ENCODE results near the gene TMEM107. TPM values are rescaled to one million over a fixed set of nuclear protein-coding genes. Genes with fewer than 3 reads are reported as not detected.

The TMEM107 gene
- total RNA-seq, 4 donors from 2014 or later: 13.7 to 21.4 (median 19.4) TPM

DNA sequence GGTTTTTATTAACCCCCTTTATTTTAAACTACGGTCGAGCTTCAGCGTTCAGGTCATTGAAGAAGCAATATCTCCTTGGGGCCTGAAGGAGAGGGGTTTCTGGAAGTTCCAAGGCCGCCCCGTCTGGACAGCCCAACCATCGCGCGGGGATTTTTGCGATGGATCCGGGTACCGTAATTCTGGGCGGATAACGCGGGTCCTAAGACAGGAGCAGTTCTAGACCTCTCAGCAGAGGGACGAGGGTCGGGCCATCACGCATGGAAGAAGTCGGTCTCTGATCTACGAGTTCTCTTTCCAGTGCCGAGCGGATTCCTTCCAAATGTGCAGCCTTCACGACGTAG is 10.2 kb upstream of the TMEM107 start:
- WGBS: 0% methylated on average over 20 of the region's 23 CpGs
- no peaks in the 10 kb centered on the region for H3K9me3 ChIP-seq
- TF ChIP-seq POLR2AphosphoS5 (IDR thresholded peaks at IDR 0.05) (no peak), EP300 (IDR thresholded peaks at IDR 0.05) (no peak), POLR2A (IDR thresholded peaks at IDR 0.05) (no peak)
- TF ChIP-seq, protein P1, sequence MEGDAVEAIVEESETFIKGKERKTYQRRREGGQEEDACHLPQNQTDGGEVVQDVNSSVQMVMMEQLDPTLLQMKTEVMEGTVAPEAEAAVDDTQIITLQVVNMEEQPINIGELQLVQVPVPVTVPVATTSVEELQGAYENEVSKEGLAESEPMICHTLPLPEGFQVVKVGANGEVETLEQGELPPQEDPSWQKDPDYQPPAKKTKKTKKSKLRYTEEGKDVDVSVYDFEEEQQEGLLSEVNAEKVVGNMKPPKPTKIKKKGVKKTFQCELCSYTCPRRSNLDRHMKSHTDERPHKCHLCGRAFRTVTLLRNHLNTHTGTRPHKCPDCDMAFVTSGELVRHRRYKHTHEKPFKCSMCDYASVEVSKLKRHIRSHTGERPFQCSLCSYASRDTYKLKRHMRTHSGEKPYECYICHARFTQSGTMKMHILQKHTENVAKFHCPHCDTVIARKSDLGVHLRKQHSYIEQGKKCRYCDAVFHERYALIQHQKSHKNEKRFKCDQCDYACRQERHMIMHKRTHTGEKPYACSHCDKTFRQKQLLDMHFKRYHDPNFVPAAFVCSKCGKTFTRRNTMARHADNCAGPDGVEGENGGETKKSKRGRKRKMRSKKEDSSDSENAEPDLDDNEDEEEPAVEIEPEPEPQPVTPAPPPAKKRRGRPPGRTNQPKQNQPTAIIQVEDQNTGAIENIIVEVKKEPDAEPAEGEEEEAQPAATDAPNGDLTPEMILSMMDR (IDR thresholded peaks at IDR 0.05): no peak
- no peaks in the 10 kb centered on the region for H3K27me3 ChIP-seq
- H3K27ac ChIP-seq: peak overlapping the region; percentile 95
- peak overlapping the region; percentile 96 for H3K4me3 ChIP-seq
- H3K36me3 ChIP-seq: no peaks in the 10 kb centered on the region
- no peak for DNase-seq (ENCODE audit: low spot score in 2 of 2)
- H3K4me1 ChIP-seq: peaks cover 47% of the 10 kb centered on the region

DNA sequence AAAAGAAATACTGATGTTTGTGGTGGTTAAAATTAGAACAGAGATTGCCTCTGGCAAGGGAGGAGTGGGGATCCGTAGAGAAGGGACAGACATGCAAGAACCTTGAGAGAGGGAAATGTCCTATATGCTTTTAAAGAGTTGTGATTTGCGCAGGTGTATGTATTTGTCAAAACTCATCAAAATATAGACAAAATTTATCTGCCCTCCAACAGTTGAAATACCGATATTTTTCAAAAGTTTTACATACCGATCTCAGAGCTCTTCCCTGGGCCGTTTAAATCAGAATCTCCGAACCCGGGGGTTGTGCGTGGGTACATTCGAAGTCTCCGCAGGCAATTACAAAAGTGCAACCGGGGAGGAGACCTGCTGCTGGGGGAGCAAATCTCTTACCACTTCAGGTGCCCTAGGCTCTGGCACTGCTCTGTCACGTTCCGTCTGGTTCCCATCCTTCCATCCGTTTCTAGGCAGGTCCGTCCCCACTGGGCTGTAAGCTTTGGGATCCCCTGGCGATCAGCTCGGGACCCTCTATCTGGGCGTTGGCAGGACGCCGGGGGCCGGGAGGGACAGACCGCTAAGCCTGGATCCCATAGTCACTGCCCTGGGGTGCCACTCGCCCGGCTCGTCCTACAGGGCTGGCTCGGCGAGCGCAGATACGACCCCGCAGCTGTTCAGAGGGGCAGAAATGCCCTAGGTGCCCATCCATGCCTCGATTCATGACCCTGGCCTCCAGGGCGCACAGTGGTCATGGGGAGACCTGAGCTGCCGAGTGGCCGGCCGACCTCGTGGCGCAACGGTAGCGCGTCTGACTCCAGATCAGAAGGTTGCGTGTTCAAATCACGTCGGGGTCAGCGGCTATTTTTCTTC is 9.6 kb upstream of the TMEM107 start:
- Histone ChIP-seq H3K4me3 (peak overlapping the region; percentile 96), H3K4me1 (peaks cover 42% of the 10 kb centered on the region), H3K27ac (peak overlapping the region; percentile 95), H3K9me3 (no peaks in the 10 kb centered on the region), H3K27me3 (no peaks in the 10 kb centered on the region), H3K36me3 (no peaks in the 10 kb centered on the region)
- peak in 1 of 2 donors; percentile 56 for TF ChIP-seq POLR2A (IDR thresholded peaks at IDR 0.05)
- TF ChIP-seq, protein P1 (IDR thresholded peaks at IDR 0.05): no peak
- TF ChIP-seq POLR2AphosphoS5 (IDR thresholded peaks at IDR 0.05): peak; percentile 68 to 95 (median 89)
- TF ChIP-seq EP300 (IDR thresholded peaks at IDR 0.05): no peak
- peak; percentile 94 to 96 for DNase-seq (ENCODE audit: low spot score in 2 of 2)
- under 1% methylated on average over 27 of the region's 44 CpGs for WGBS

DNA sequence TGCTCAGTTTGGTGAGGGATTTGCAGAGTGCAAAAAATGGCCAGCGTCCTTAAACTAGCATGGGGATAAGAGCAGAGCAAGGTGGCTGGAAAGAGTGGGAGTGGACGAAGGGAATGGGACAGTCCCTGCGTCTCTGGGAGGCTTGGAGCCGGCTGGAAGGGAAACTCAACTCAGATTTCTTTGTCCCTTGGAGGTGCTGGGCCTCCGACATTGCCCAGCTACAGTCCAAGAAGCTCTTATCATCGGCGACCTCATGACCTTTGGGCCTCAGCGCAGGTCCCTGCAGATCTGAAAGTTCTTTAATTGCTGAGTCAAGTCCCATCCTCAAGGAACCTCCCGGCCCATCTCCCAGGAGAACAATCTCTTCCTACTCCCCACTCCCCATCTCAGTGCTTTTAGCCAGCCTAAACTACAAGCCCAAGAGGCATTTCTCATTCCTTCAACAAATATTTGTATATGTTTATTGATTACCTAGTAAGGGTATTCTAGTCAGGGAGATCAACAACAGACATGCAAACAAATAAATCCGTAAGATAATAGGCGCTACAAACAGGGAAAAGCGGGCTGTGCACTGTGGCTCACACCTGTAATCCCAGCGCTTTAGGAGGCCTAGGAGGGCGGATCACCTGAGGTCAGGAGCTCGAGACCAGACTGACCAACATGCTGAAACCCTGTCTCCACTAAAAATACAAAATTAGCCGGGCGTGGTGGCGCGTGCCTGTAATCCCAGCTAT is 985 bp upstream of the TMEM107 start:
- Histone ChIP-seq H3K9me3 (no peaks in the 10 kb centered on the region), H3K36me3 (no peaks in the 10 kb centered on the region), H3K4me1 (peaks cover 43% of the 10 kb centered on the region), H3K27me3 (no peaks in the 10 kb centered on the region), H3K27ac (peak overlapping the region; percentile 79), H3K4me3 (peak overlapping the region; percentile 70)
- WGBS: 79% methylated on average over 14 of the region's 19 CpGs
- DNase-seq (ENCODE audit: low spot score in 2 of 2): no peak
- no peak for TF ChIP-seq POLR2A (IDR thresholded peaks at IDR 0.05)
- TF ChIP-seq POLR2AphosphoS5 (IDR thresholded peaks at IDR 0.05): no peak
- TF ChIP-seq, protein P1 (IDR thresholded peaks at IDR 0.05): no peak
- no peak for TF ChIP-seq EP300 (IDR thresholded peaks at IDR 0.05)

DNA sequence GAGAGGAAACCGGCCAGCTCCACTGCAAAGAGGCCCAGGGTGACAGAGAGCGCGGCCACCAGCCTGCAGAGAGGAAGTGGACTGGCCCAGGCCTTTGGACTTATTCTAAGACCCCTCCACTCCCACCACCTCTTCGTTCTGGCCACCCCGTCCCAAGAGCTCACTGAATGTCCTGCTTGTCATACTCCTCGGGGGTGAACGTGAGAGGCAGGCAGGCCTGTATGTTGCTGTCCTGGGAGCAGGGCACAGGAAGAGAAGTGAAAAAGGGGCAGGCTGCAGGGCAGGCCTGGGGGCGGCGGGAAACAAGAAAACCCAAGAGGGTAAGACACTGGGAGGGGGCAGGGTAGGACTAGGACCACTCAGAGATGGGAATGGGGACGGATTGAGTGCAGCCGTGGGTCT is 384 bp downstream of the TMEM107 start:
- Histone ChIP-seq H3K4me1 (peaks cover 43% of the 10 kb centered on the region), H3K9me3 (no peaks in the 10 kb centered on the region), H3K27ac (peak overlapping the region; percentile 79), H3K4me3 (peak overlapping the region; percentile 70), H3K27me3 (no peaks in the 10 kb centered on the region), H3K36me3 (no peaks in the 10 kb centered on the region)
- peak in 1 of 2 donors; percentile 70 for DNase-seq (ENCODE audit: low spot score in 2 of 2)
- no peak for TF ChIP-seq EP300 (IDR thresholded peaks at IDR 0.05)
- no peak for TF ChIP-seq POLR2AphosphoS5 (IDR thresholded peaks at IDR 0.05)
- no peak for TF ChIP-seq POLR2A (IDR thresholded peaks at IDR 0.05)
- TF ChIP-seq, protein P1 (IDR thresholded peaks at IDR 0.05): no peak
- 9% methylated on average over 11 of the region's 11 CpGs for WGBS

DNA sequence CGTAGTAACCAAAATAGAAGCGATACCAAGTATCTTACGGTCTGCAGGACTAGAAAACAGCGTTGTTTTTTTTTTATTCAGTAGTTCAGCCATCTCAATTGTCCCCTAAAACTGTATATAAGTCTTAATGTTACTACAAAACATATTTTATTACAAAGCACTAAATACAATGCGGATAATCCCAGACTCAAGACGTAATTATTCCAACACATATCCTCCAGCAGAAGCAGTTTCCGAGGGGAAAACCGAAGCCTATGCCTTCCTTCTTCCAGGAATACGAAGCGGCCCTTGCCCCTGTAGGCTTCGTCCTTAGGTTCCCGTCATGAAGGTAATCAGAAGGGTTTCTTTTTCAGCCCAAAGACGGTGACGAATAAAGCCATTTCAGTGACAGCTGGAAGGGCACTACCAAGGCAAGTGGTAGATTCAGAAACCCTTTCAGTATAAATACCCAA is 2.3 kb downstream of the TMEM107 start:
- H3K4me1 ChIP-seq: peaks cover 43% of the 10 kb centered on the region
- H3K9me3 ChIP-seq: no peaks in the 10 kb centered on the region
- H3K4me3 ChIP-seq: peak overlapping the region; percentile 46
- no peaks in the 10 kb centered on the region for H3K36me3 ChIP-seq
- peak overlapping the region; percentile 98 for H3K27ac ChIP-seq
- TF ChIP-seq, protein P1 (IDR thresholded peaks at IDR 0.05): no peak
- TF ChIP-seq POLR2A (IDR thresholded peaks at IDR 0.05) (no peak), EP300 (IDR thresholded peaks at IDR 0.05) (no peak), POLR2AphosphoS5 (IDR thresholded peaks at IDR 0.05) (no peak)
- no peaks in the 10 kb centered on the region for H3K27me3 ChIP-seq
- WGBS: 3% methylated on average over 14 of the region's 14 CpGs
- DNase-seq (ENCODE audit: low spot score in 2 of 2): no peak
